Prostate gland (tissue), 2 donors: ENCODE measurements around the gene PSD2. TPM values are rescaled to one million over a fixed set of nuclear protein-coding genes. Genes with fewer than 3 reads are reported as not detected.

Source experiments
- DNase-seq: peaks from one replicate; pipeline ENCODE4 v3.0.0-alpha.2; 2019; ENCODE audit warnings: low spot score
- H3K27ac ChIP-seq, 2 donors: fragments of 200-600 bp; sonication (generic); 2 replicates each; pipeline ENCODE4 v1.5.1; 2017 to 2019
- H3K27me3 ChIP-seq: fragments of 200-600 bp; sonication (generic); replicated peaks from 2 replicates; pipeline ENCODE4 v1.5.1; 2019; ENCODE audit not compliant: insufficient read depth
- H3K36me3 ChIP-seq, 2 donors: fragments of 200-600 bp; sonication (generic); 1 replicate in 1 of 2; 2 replicates in 1 of 2; pipeline versions ENCODE4 v1.5.1 to v1.8.1; 2017 to 2019
- H3K4me1 ChIP-seq: fragments of 200-600 bp; sonication (generic); replicated peaks from 2 replicates; pipeline ENCODE4 v1.5.1; 2019
- H3K4me3 ChIP-seq, 2 donors: fragments of 200-600 bp; sonication (generic); 2 replicates each; pipeline ENCODE4 v1.5.1; 2017 to 2019
- H3K9me3 ChIP-seq: fragments of 200-600 bp; sonication (generic); 2 replicates; pipeline ENCODE4 v1.5.1; 2017
- CTCF ChIP-seq, 4 experiments: fragments of 200-600 bp in 2 of 4; fragments of 450-650 bp in 2 of 4; sonication (generic) in 2 of 4; IDR thresholded peaks; 1 replicate in 3 of 4; 2 replicates in 1 of 4; pipeline ENCODE4 v1.5.1; 2016 to 2019; ENCODE audit warnings: antibody characterized with exemption in 4 of 4, mild to moderate bottlenecking in 2 of 4, moderate library complexity in 2 of 4
- POLR2A ChIP-seq: fragments of 450-650 bp; IDR thresholded peaks from one replicate; pipeline ENCODE4 v1.6.1; 2016; ENCODE audit warnings: antibody characterized with exemption, mild to moderate bottlenecking
- POLR2AphosphoS5 ChIP-seq: sonication (generic); formaldehyde crosslinking; IDR thresholded peaks from one replicate; pipeline ENCODE4 v1.6.1; 2017; ENCODE audit warnings: antibody characterized with exemption
- WGBS: methylation state at CpG from one replicate; pipeline ENCODE4 v1.1.5; 2018; 5-methylcytosine and 5-hydroxymethylcytosine counted together
- intact Hi-C: fragments of 100-400 bp; cut with DNase I; formaldehyde crosslinking; loops from one replicate; pipeline ENCODE4 v1.14.2; 2022
- total RNA-seq, 2 donors: library from RNA; depleted of rRNA; stranded (reverse); fragments of >200 nt; gene quantifications; one replicate each; pipeline ENCODE4 v1.1.0, GENCODE V29; 2016

PSD2 gene
- total RNA-seq, 2 donors from 2014 or later, result 0.46 to 0.74 TPM

- no peaks in the 10 kb centered on the region for H3K27me3 ChIP-seq
- H3K4me3 ChIP-seq, result no peak overlapping the region
- intact Hi-C loops, result no loop called here
- 78% methylated on average over 16 of the region's 16 CpGs for WGBS
- TF ChIP-seq POLR2AphosphoS5 (no peak), CTCF (IDR thresholded peaks at IDR 0.05) (no peak), POLR2A (no peak)
- no peak for DNase-seq
- H3K27ac ChIP-seq, result no peak overlapping the region
- H3K9me3 ChIP-seq, result no peaks in the 10 kb centered on the region
- H3K36me3 ChIP-seq, result no peaks in the 10 kb centered on the region
- H3K4me1 ChIP-seq, result peaks cover 10% of the 10 kb centered on the region
Measured at GRCh38 chr5:139872851-139873794, 77.5 kb downstream of the PSD2 start.

GRCh38 chr5:139875957-139876356 lies 80.3 kb downstream of the PSD2 start:
- intact Hi-C loops, result no loop called here
- no peak overlapping the region for H3K27ac ChIP-seq
- no peaks in the 10 kb centered on the region for H3K9me3 ChIP-seq
- WGBS, result 90% methylated on average over 2 of the region's 2 CpGs
- no peak overlapping the region for H3K4me3 ChIP-seq
- H3K4me1 ChIP-seq, result no peaks in the 10 kb centered on the region
- H3K36me3 ChIP-seq, result no peaks in the 10 kb centered on the region
- DNase-seq, result no peak
- no peaks in the 10 kb centered on the region for H3K27me3 ChIP-seq
- TF ChIP-seq CTCF (IDR thresholded peaks at IDR 0.05), result no peak
- no peak for TF ChIP-seq POLR2A
- no peak for TF ChIP-seq POLR2AphosphoS5

GRCh38 chr5:139877129-139877597 lies 81.6 kb downstream of the PSD2 start:
- Histone ChIP-seq H3K9me3 (no peaks in the 10 kb centered on the region), H3K36me3 (no peaks in the 10 kb centered on the region), H3K27ac (no peak overlapping the region), H3K4me1 (no peaks in the 10 kb centered on the region), H3K27me3 (no peaks in the 10 kb centered on the region), H3K4me3 (no peak overlapping the region)
- TF ChIP-seq POLR2A, result no peak
- no peak for TF ChIP-seq CTCF (IDR thresholded peaks at IDR 0.05)
- TF ChIP-seq POLR2AphosphoS5, result no peak
- intact Hi-C loops, result no loop called here
- DNase-seq, result no peak
- WGBS, result 57% methylated on average over 6 of the region's 6 CpGs

- no peak overlapping the region for H3K27ac ChIP-seq
- H3K27me3 ChIP-seq, result no peaks in the 10 kb centered on the region
- H3K36me3 ChIP-seq, result no peaks in the 10 kb centered on the region
- intact Hi-C loops, result no loop called here
- no peak overlapping the region for H3K4me3 ChIP-seq
- WGBS, result 90% methylated on average over 3 of the region's 3 CpGs
- no peaks in the 10 kb centered on the region for H3K9me3 ChIP-seq
- TF ChIP-seq CTCF (IDR thresholded peaks at IDR 0.05) (no peak), POLR2AphosphoS5 (no peak), POLR2A (no peak)
- no peaks in the 10 kb centered on the region for H3K4me1 ChIP-seq
- DNase-seq, result no peak
Measured at GRCh38 chr5:139878093-139878492, 82.5 kb downstream of the PSD2 start.
